ENCODE results near the gene IL11. TPM values are rescaled to one million over a fixed set of nuclear protein-coding genes. Genes with fewer than 3 reads are reported as not detected.
A peak's percentile ranks its signal among the peaks of the same experiment; 100 is the strongest.

Gene IL11
- total and polyA plus RNA-seq, 5 donors, result not detected

DNA sequence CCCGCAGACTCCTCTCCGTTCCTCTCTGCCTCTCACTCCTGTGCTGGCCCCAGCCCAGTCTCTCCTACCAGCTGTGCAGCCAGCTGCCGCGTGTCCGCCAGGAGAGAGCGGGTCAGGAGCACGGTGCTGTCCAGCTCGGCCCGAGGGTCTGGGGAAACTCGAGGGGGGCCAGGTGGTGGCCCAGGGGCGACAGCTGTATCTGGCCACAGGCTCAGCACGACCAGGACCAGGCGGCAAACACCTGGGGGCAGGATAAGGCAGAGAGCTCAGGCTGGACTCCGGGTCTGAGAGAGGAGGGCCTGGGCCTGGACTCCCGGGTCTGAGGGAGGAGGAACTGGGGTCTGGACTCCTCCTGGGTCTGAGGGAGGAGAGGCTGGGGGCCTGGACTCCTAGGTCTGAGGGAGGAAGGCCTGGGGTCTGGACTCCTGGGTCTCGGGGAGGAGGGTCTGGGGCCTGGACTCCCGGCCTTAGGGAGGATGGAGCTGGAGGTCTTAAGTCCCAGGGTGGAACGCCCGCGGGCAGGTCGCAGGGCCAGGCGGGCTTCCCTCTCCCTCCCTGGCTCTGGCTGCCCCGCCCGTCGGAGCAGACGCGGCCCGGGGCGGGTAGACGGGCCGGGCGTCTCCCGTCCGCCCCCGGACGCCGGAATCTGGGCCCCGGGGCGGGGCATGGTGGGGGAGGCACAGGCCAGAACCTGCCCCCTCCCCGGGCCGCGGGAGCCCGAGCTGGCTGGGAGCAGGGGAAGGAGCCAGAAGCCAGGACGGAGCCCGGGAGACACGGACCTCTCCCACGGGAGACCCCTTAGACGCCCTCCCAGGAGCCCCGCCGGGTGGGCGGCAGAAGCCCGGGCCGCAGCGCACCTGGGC is 1.3 kb downstream of the IL11 start:
- no peaks in the 10 kb centered on the region for H3K4me1 ChIP-seq (ENCODE audit: control insufficient read depth, insufficient read depth, low read length)
- intact Hi-C loops (cut with DNase I), result no loop called here
- H3K9me3 ChIP-seq (ENCODE audit: control insufficient read depth, low read length), result no peaks in the 10 kb centered on the region
- DNase-seq, result peak in 2 of 3 donors; percentile 42 to 79
- WGBS, result 12% methylated on average over 54 of the region's 54 CpGs
- no peak overlapping the region for H3K27ac ChIP-seq (ENCODE audit: low read length)
- peak overlapping the region; percentile 51 for H3K4me3 ChIP-seq (ENCODE audit: low read length)
- H3K27me3 ChIP-seq (ENCODE audit: control insufficient read depth, insufficient read depth), result no peaks in the 10 kb centered on the region
- peak in 1 of 2 donors; percentile 69 for ATAC-seq

GRCh38 chr19:55368106-55368505 is 2.2 kb downstream of the IL11 start:
- Histone ChIP-seq H3K9me3 (ENCODE audit: control insufficient read depth, low read length) (no peaks in the 10 kb centered on the region), H3K4me1 (ENCODE audit: control insufficient read depth, insufficient read depth, low read length) (no peaks in the 10 kb centered on the region), H3K4me3 (ENCODE audit: low read length) (no peak overlapping the region), H3K27me3 (ENCODE audit: control insufficient read depth, insufficient read depth) (no peaks in the 10 kb centered on the region), H3K27ac (ENCODE audit: low read length) (no peak overlapping the region)
- DNase-seq, result no peak
- ATAC-seq, result no peak
- intact Hi-C loops (cut with DNase I), result no loop called here
- WGBS, result 88% methylated on average over 16 of the region's 16 CpGs

DNA sequence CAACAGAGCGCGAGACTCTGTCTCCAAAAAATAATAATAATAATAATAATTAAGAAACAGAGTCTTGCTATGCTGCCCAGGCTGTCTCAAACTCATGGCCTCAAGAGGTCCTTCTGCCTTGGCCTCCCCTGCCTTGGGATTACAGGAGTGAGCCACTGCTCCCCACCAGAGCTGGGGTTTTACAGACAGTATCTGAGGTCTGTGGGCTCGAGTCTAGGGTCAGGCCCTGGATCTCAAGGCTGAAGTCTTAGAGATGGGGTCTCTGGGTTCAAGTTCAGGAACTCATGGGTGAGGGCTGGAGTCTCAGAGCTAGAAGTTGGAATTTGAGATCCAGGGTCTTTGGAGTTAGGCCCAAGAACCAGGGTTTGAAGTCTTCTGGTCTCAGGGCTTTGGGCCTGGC is 3.5 kb downstream of the IL11 start:
- Histone ChIP-seq H3K4me3 (ENCODE audit: low read length) (no peak overlapping the region), H3K27me3 (ENCODE audit: control insufficient read depth, insufficient read depth) (no peaks in the 10 kb centered on the region), H3K9me3 (ENCODE audit: control insufficient read depth, low read length) (no peaks in the 10 kb centered on the region), H3K27ac (ENCODE audit: low read length) (no peak overlapping the region), H3K4me1 (ENCODE audit: control insufficient read depth, insufficient read depth, low read length) (no peaks in the 10 kb centered on the region)
- DNase-seq, result no peak
- intact Hi-C loops (cut with DNase I), result no loop called here
- no peak for ATAC-seq
- WGBS, result 71% methylated on average over 3 of the region's 3 CpGs

DNA sequence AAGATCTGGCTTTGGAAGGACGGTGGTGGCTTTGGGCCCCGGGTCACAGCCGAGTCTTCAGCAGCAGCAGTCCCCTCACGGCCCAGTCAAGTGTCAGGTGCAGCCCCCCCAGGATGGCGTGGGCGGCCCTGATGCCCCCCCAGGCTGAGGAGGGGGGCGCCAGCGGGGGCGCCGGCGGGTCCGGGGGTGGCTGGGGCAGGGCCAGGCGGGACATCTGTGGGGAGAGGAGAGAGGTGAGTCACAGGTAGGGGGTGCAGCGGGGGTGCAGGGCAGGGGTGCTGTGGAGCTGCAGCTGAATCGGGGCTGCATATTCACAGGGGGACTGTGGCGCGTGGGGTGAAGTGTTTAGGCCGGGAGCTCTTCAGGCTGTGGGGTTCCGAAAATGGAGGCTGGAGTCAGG is 4.3 kb downstream of the IL11 start:
- Histone ChIP-seq H3K27ac (ENCODE audit: low read length) (no peak overlapping the region), H3K4me1 (ENCODE audit: control insufficient read depth, insufficient read depth, low read length) (no peaks in the 10 kb centered on the region), H3K4me3 (ENCODE audit: low read length) (no peak overlapping the region), H3K9me3 (ENCODE audit: control insufficient read depth, low read length) (no peaks in the 10 kb centered on the region), H3K27me3 (ENCODE audit: control insufficient read depth, insufficient read depth) (no peaks in the 10 kb centered on the region)
- 72% methylated on average over 19 of the region's 19 CpGs for WGBS
- intact Hi-C loops (cut with DNase I), result no loop called here
- DNase-seq (no peak), ATAC-seq (no peak)

DNA sequence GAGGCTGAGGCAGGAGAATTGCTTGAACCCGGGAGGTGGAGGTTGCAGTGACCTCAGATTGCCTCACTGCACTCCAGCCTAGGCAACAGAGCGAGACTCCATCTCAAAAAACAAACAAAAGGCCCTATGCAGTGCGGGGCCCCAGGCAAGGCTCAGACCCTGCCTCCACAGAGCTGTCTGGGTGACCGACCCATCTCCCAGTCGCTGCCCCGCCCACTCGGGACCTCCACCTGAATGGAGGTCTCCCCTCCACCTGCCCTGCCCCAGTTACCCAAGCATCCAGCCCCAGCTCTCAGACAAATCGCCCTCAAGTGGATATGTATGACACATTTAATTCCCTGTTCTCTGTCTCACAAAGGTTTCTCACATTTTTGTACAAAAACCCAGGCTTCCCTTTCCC is 5.0 kb downstream of the IL11 start:
- Histone ChIP-seq H3K27ac (ENCODE audit: low read length) (no peak overlapping the region), H3K9me3 (ENCODE audit: control insufficient read depth, low read length) (no peaks in the 10 kb centered on the region), H3K4me3 (ENCODE audit: low read length) (no peak overlapping the region), H3K27me3 (ENCODE audit: control insufficient read depth, insufficient read depth) (no peaks in the 10 kb centered on the region), H3K4me1 (ENCODE audit: control insufficient read depth, insufficient read depth, low read length) (no peaks in the 10 kb centered on the region)
- ATAC-seq (no peak), DNase-seq (no peak)
- intact Hi-C loops (cut with DNase I), result no loop called here
- WGBS, result 89% methylated on average over 8 of the region's 8 CpGs

DNA sequence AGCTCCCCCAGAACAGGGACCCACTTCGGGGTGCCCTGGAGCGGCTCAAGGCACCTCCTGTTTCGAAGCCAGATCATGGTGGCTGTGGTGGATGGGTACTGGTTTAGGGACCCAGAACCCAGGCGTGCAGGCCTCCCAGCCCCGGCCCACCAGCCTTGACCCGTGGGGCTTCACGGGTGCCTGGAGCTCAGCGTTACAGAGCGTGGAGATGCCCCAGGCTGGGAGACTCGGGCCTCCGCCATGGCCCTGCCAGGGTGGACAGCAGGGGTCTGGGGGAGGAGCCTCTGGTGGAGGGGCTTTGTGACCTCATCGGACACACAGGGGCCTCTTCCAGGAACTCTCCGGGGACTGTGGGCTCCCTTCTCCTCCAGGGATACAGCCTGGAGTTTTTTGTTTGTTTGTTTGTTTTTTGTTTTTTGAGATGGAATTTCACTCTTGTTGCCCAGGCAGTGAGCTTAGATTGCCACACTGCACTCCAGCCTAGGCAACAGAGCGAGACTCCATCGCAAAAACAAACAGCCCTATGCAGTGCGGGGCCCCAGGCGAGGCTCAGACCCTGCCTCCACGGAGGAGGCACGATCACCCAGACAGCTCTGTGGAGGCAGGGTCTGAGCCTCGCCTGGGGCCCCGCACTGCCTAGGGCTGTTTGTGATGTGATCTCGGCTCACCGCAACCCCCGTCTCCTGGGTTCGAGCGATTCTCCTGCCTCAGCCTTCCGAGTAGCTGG is 7.1 kb downstream of the IL11 start, which contains the start of gene GARIN5B:
TSS of gene GARIN5B (minus strand) at position 271 of the 727 bp plus-strand sequence. CDS start at position 77, 194 bp downstream.
- Histone ChIP-seq H3K27ac (ENCODE audit: low read length) (no peak within 1 kb of the TSS), H3K4me1 (ENCODE audit: control insufficient read depth, insufficient read depth, low read length) (no peaks in the 10 kb centered on the region), H3K9me3 (ENCODE audit: control insufficient read depth, low read length) (no peaks in the 10 kb centered on the region), H3K27me3 (ENCODE audit: control insufficient read depth, insufficient read depth) (no peaks in the 10 kb centered on the region), H3K4me3 (ENCODE audit: low read length) (no peak within 1 kb of the TSS)
- ATAC-seq (no peak), DNase-seq (no peak)
- intact Hi-C loops (cut with DNase I), result no loop called here
- WGBS, result 78% methylated on average over 27 of the region's 27 CpGs

GRCh38 chr19:55362174-55362989 is 7.9 kb downstream of the IL11 start:
- Histone ChIP-seq H3K27ac (ENCODE audit: low read length) (no peak overlapping the region), H3K4me3 (ENCODE audit: low read length) (no peak overlapping the region), H3K4me1 (ENCODE audit: control insufficient read depth, insufficient read depth, low read length) (no peaks in the 10 kb centered on the region), H3K27me3 (ENCODE audit: control insufficient read depth, insufficient read depth) (no peaks in the 10 kb centered on the region), H3K9me3 (ENCODE audit: control insufficient read depth, low read length) (no peaks in the 10 kb centered on the region)
- DNase-seq, result no peak
- intact Hi-C loops (cut with DNase I), result no loop called here
- no peak for ATAC-seq
- 71% methylated on average over 38 of the region's 38 CpGs for WGBS

- Histone ChIP-seq H3K9me3 (ENCODE audit: control insufficient read depth, low read length) (no peaks in the 10 kb centered on the region), H3K4me3 (ENCODE audit: low read length) (no peak overlapping the region), H3K27me3 (ENCODE audit: control insufficient read depth, insufficient read depth) (no peaks in the 10 kb centered on the region), H3K4me1 (ENCODE audit: control insufficient read depth, insufficient read depth, low read length) (no peaks in the 10 kb centered on the region), H3K27ac (ENCODE audit: low read length) (no peak overlapping the region)
- no peak for DNase-seq
- no peak for ATAC-seq
- 90% methylated on average over 16 of the region's 16 CpGs for WGBS
- intact Hi-C loops (cut with DNase I), result no loop called here
Measured at GRCh38 chr19:55360902-55361301, 9.4 kb downstream of the IL11 start.

DNA sequence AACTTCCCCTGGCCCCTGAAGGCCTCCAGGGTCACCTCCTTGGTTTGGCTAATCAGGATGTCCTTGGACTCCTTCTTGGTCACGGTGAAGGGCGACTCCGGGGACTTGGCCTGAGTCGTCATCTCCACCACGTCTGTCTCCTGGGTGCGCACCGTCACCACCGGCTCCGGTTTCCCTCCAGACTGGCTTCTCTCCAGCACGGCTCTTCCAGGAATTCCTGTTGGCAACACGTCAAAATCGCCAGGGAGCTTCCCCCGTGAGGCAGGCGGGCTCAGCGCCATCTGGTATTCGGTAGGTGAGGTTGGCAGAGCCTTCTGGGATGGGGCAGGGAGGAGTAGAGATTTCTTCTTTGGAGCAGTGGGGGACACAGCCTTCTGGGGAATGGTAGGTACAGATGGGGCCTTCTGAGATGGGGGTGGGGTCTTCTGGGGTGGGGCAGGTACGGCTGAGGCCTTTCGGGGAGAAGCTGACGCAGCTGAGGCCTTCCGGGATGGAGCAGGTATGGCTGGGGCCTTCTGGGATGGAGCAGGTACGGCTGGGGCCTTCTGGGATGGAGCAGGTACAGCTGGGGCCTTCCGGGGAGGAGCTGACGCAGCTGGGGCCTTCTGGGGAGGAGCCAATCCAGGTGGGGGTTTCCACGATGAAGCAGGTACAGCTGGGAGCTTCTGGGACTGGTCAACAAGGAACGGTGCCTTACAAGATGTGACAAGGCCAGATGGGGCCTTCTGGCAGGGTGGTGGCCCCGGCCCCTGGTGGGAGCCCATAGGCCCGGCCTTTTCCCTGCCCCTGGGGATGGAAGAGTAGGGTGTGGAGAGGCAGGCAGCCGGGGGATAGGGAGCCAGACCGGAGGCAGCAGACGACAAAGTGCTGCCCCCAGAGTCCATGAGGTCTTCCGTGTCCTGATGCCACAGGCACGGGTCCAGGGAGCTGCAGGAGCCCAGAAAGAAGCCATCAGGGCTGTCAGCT is 11.0 kb downstream of the IL11 start:
- intact Hi-C loops (cut with DNase I), result no loop called here
- H3K9me3 ChIP-seq (ENCODE audit: control insufficient read depth, low read length), result no peaks in the 10 kb centered on the region
- H3K27ac ChIP-seq (ENCODE audit: low read length), result no peak overlapping the region

GRCh38 chr19:55358493-55358892 is 11.8 kb downstream of the IL11 start:
- intact Hi-C loops (cut with DNase I), result no loop called here
- Histone ChIP-seq H3K4me1 (ENCODE audit: control insufficient read depth, insufficient read depth, low read length) (no peaks in the 10 kb centered on the region), H3K27ac (ENCODE audit: low read length) (no peak overlapping the region), H3K4me3 (ENCODE audit: low read length) (no peak overlapping the region), H3K9me3 (ENCODE audit: control insufficient read depth, low read length) (no peaks in the 10 kb centered on the region), H3K27me3 (ENCODE audit: control insufficient read depth, insufficient read depth) (no peaks in the 10 kb centered on the region)
- WGBS, result 84% methylated on average over 19 of the region's 19 CpGs
- ATAC-seq, result no peak
- DNase-seq, result no peak

More for the DNA sequence above, 11.0 kb downstream of the IL11 start:
- no peak for DNase-seq
- Histone ChIP-seq H3K4me3 (ENCODE audit: low read length) (no peak overlapping the region), H3K27me3 (ENCODE audit: control insufficient read depth, insufficient read depth) (no peaks in the 10 kb centered on the region), H3K4me1 (ENCODE audit: control insufficient read depth, insufficient read depth, low read length) (no peaks in the 10 kb centered on the region)
- ATAC-seq, result no peak
- 59% methylated on average over 32 of the region's 32 CpGs for WGBS
